ENCODE data around the gene P2RX6.

DNA sequence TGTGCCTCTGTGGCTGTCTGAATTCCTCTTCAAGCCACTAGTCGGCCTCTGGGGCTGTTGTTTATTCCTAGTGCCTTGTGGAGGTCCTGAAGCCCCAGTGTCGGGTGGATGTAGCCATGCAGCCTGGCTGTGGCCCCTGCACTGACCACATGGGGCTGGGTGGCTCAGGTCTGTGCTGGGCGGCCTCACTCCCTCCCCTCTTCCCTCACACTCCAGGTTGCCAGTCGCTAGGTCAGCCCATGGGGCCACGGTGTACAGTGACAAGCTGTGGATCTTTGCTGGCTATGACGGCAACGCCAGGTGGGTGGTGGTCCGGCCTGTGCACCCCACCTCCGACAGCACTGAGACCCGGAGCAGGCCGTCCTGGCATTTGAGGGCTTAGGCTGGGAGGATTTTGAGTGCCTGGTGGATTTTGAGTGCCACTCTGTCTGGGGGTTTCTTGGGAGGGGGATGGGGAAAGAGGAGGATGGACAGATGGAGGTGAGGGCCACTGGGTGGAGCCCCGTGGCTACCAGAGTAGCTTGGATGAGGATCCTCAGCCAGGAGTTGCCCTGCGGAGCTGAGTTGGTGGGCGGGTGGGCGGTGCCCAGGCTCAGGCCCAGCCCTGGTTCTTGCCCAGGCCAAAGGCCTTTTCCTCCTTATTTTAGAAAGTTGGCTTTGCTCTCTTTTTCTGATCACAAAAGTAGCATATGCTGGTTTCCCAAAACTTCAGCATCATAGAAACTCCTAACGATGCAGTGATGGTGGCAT is 26.2 kb upstream of the P2RX6 start:
- TF ChIP-seq POLR2A (IDR thresholded peaks at IDR 0.05; ENCODE audit: low read depth, low read length), result no peak
- TF ChIP-seq POU2F2 (IDR thresholded peaks at IDR 0.05; ENCODE audit: low read depth, low read length), result no peak
